Central memory CD8-positive, alpha-beta T cell (primary cell): ENCODE results near the gene TSPEAR.
"Not testable (repeated sequence)": the region's sequence is repeated elsewhere in the genome, so short reads cannot be mapped to it uniquely, and the experiment has no call there.

ENCODE experiments used
- ATAC-seq: fragments of 150-1000 bp; cut with Tn5 transposase; replicated peaks from 2 replicates; pipeline ENCODE4 v1.10.0; 2022; ENCODE audit warnings: mild to moderate bottlenecking, moderate FRiP score, moderate number of reproducible peaks; ENCODE audit not compliant: poor library complexity, severe bottlenecking; ENCODE audit errors: extremely low read depth
- DNase-seq, 2 donors: peaks; one replicate each; pipeline ENCODE4 v3.0.0; 2021; ENCODE audit warnings: low spot score in 2 of 2
- H3K27ac Mint-ChIP-seq: one replicate; pipeline ENCODE4 v1.8.0; 2022; ENCODE audit warnings: low read depth, mild to moderate bottlenecking, moderate library complexity, mixed read lengths
- H3K27me3 Mint-ChIP-seq: one replicate; pipeline ENCODE4 v1.8.0; 2022; ENCODE audit warnings: mixed read lengths
- H3K36me3 Mint-ChIP-seq: one replicate; pipeline ENCODE4 v1.8.0; 2022; ENCODE audit warnings: mild to moderate bottlenecking, moderate library complexity, mixed read lengths; ENCODE audit not compliant: insufficient read depth
- H3K4me1 Mint-ChIP-seq: one replicate; pipeline ENCODE4 v1.8.0; 2022; ENCODE audit warnings: mixed read lengths
- H3K4me3 Mint-ChIP-seq: one replicate; pipeline ENCODE4 v1.8.0; 2022; ENCODE audit warnings: mild to moderate bottlenecking, moderate library complexity, mixed read lengths
- H3K9me3 Mint-ChIP-seq: one replicate; pipeline ENCODE4 v1.8.0; 2022; ENCODE audit warnings: mixed read lengths

Gene TSPEAR

GRCh38 chr21:44484498-44485253, 226.7 kb downstream of the TSPEAR start:
- H3K36me3 Mint-ChIP-seq, result no peaks in the 10 kb centered on the region
- no peak for DNase-seq
- no peak overlapping the region for H3K27ac Mint-ChIP-seq
- H3K4me1 Mint-ChIP-seq, result no peaks in the 10 kb centered on the region
- no peaks in the 10 kb centered on the region for H3K9me3 Mint-ChIP-seq
- ATAC-seq, result no peak
- H3K27me3 Mint-ChIP-seq, result peaks cover 42% of the 10 kb centered on the region
- no peak overlapping the region for H3K4me3 Mint-ChIP-seq

- no peak for DNase-seq
- no peak for ATAC-seq
- H3K4me3 Mint-ChIP-seq, result no peak overlapping the region
- H3K36me3 Mint-ChIP-seq, result no peaks in the 10 kb centered on the region
- peaks cover 32% of the 10 kb centered on the region for H3K27me3 Mint-ChIP-seq
- H3K4me1 Mint-ChIP-seq, result no peaks in the 10 kb centered on the region
- no peak overlapping the region for H3K27ac Mint-ChIP-seq
- no peaks in the 10 kb centered on the region for H3K9me3 Mint-ChIP-seq
Observed at GRCh38 chr21:44483288-44484237, 227.8 kb downstream of the TSPEAR start.

- Mint-ChIP-seq H3K27ac (no peak overlapping the region), H3K27me3 (peaks cover 32% of the 10 kb centered on the region), H3K9me3 (no peaks in the 10 kb centered on the region)
Observed at GRCh38 chr21:44482581-44483287, 228.6 kb downstream of the TSPEAR start.

GRCh38 chr21:44480200-44481053, 230.9 kb downstream of the TSPEAR start:
- Mint-ChIP-seq H3K4me3 (no peak overlapping the region), H3K36me3 (no peaks in the 10 kb centered on the region), H3K9me3 (no peaks in the 10 kb centered on the region)

More at GRCh38 chr21:44482581-44483287, 228.6 kb downstream of the TSPEAR start:
- DNase-seq (no peak), ATAC-seq (no peak)
- no peak overlapping the region for H3K4me3 Mint-ChIP-seq
- H3K36me3 Mint-ChIP-seq, result no peaks in the 10 kb centered on the region
- no peaks in the 10 kb centered on the region for H3K4me1 Mint-ChIP-seq

GRCh38 chr21:44479556-44480199, 231.7 kb downstream of the TSPEAR start:
- not testable (repeated sequence) for H3K27ac Mint-ChIP-seq, H3K9me3 Mint-ChIP-seq, H3K4me1 Mint-ChIP-seq, ATAC-seq, H3K4me3 Mint-ChIP-seq, DNase-seq, H3K36me3 Mint-ChIP-seq
- H3K27me3 Mint-ChIP-seq, result peaks cover 21% of the 10 kb centered on the region

More at GRCh38 chr21:44480200-44481053, 230.9 kb downstream of the TSPEAR start:
- DNase-seq (no peak), ATAC-seq (no peak)
- Mint-ChIP-seq H3K27me3 (peaks cover 22% of the 10 kb centered on the region), H3K27ac (no peak overlapping the region), H3K4me1 (no peaks in the 10 kb centered on the region)

- Mint-ChIP-seq H3K9me3 (no peaks in the 10 kb centered on the region), H3K4me3 (no peak overlapping the region), H3K27me3 (peaks cover 12% of the 10 kb centered on the region), H3K27ac (no peak overlapping the region), H3K36me3 (no peaks in the 10 kb centered on the region), H3K4me1 (no peaks in the 10 kb centered on the region)
- ATAC-seq (no peak), DNase-seq (no peak)
Observed at GRCh38 chr21:44478801-44479167, 232.6 kb downstream of the TSPEAR start.

GRCh38 chr21:44478124-44478800, 233.1 kb downstream of the TSPEAR start:
- no peak overlapping the region for H3K27ac Mint-ChIP-seq
- DNase-seq (no peak), ATAC-seq (no peak)
- no peaks in the 10 kb centered on the region for H3K4me1 Mint-ChIP-seq
- no peak overlapping the region for H3K4me3 Mint-ChIP-seq
- H3K9me3 Mint-ChIP-seq, result no peaks in the 10 kb centered on the region
- no peaks in the 10 kb centered on the region for H3K36me3 Mint-ChIP-seq
- H3K27me3 Mint-ChIP-seq, result peaks cover 12% of the 10 kb centered on the region

- no peak overlapping the region for H3K4me3 Mint-ChIP-seq
- H3K27me3 Mint-ChIP-seq, result peaks cover 11% of the 10 kb centered on the region
- H3K36me3 Mint-ChIP-seq, result no peaks in the 10 kb centered on the region
- H3K9me3 Mint-ChIP-seq, result no peaks in the 10 kb centered on the region
- H3K4me1 Mint-ChIP-seq, result no peaks in the 10 kb centered on the region
- no peak for DNase-seq
- H3K27ac Mint-ChIP-seq, result no peak overlapping the region
- ATAC-seq, result no peak
Observed at GRCh38 chr21:44477712-44478111, 233.7 kb downstream of the TSPEAR start.

- no peak for ATAC-seq
- Mint-ChIP-seq H3K36me3 (no peaks in the 10 kb centered on the region), H3K27ac (no peak overlapping the region)
Observed at GRCh38 chr21:44477131-44477530, 234.2 kb downstream of the TSPEAR start.

GRCh38 chr21:44475266-44475845, 236.0 kb downstream of the TSPEAR start:
- Mint-ChIP-seq H3K27ac (no peak overlapping the region), H3K4me1 (no peaks in the 10 kb centered on the region), H3K9me3 (no peaks in the 10 kb centered on the region), H3K36me3 (no peaks in the 10 kb centered on the region), H3K27me3 (no peaks in the 10 kb centered on the region), H3K4me3 (no peak overlapping the region)
- DNase-seq (no peak), ATAC-seq (no peak)

More at GRCh38 chr21:44477131-44477530, 234.2 kb downstream of the TSPEAR start:
- no peak for DNase-seq
- Mint-ChIP-seq H3K4me3 (no peak overlapping the region), H3K9me3 (no peaks in the 10 kb centered on the region), H3K27me3 (peaks cover 5% of the 10 kb centered on the region), H3K4me1 (no peaks in the 10 kb centered on the region)
